Embryonic facial prominence (tissue), 1 donor: ENCODE data around the gene FAS.
A peak's percentile ranks its signal among the peaks of the same experiment; 100 is the strongest.

Experiments used
- DNase-seq: peaks from one replicate; pipeline ENCODE4 v3.0.0-alpha.2; 2016; ENCODE audit errors: extremely low spot score

The FAS gene

GRCh38 chr10:88990384-88991160, at the start of gene FAS:
TSS of gene FAS (plus strand) at chr10:88990798. CDS start at chr10:88990877, 79 bp downstream.
- no peak for DNase-seq

- DNase-seq, result no peak
These were observed 49.6 kb upstream of the FAS start for GRCh38 chr10:88941026-88941425.

DNA sequence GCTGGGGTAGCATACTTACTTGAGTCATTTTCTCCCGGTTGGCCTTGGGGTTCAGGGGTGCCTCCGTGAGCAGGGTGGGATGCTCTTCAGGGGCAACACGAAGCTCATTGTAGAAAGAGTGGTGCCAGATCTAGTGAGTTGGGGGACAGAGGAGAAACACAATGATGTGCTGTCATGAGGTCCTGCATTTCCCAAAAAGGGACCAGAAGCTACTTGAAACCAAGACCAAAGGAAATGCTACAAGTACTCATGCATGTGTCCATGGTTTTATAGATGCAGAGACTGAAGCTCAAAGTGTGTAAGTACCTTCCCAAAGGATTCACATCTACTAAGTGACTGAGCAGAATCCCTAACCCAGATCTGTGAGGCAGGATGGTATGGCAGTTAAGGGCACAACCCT, 46.8 kb upstream of the FAS start:
- DNase-seq, result no peak

- DNase-seq, result no peak
These were observed 45.8 kb upstream of the FAS start for GRCh38 chr10:88944813-88945212.

DNA sequence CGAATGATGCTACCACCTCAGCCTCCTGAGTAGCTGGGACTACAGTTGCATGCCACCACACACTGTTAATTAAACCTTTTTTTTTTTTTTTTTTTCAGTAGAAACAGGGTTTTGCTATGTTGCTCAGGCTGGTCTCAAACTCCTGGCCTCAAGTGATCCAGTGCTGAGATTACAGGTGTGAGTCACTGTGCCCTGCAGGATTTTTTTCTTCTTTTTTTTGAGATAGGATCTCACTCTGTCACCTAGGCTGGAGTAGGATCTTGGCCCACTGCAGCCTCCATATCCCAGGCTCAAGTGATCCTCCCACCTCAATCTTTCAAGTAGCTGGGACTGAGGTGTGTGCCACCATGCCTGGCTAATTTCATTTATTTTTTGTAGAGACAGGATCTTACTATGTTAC, 44.4 kb upstream of the FAS start:
- no peak for DNase-seq

DNA sequence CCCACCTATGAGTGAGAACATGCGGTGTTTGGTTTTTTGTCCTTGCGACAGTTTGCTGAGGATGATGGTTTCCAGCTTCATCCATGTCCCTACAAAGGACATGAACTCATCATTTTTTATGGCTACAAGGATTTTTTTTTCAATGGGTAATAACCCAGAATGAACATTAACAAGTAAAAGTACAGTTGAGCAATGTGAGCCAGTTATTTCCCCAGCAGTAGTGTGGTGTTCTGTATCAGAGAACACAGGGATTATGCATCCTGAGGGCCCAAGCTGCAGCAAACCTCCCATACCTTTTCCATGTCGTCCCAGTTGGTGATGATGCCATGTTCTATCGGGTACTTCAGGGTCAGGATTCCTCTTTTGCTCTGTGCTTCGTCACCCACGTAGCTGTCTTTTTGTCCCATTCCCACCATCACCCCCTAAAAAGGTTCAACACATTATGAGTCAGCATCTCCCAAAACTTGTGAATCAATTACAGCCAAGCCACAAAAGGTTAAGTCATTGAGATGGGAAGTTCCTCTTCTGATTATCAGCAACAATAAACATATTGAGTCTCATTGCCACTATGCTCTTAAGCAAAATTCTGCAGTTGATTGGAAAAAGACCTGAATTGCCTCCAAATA, 43.5 kb upstream of the FAS start:
- DNase-seq, result no peak

DNA sequence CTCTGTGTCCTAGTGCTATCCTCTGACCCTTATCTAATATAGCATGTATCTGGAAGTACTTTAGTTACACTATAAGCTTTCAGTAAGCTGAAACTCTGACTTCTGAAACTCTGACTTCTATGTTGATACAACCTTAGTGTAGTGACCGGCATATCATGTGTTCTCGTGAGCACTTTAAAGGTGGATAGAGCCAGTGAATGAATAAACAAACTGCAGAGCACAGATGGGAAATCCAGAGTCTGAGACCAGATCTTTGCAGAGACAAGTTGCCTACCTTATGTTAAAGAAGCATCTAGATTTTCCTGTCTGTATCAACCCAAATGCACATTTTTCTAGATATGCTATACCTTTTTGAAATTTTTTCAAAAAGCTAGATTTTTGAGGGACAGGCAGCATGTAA, 41.5 kb upstream of the FAS start:
- DNase-seq, result no peak

DNA sequence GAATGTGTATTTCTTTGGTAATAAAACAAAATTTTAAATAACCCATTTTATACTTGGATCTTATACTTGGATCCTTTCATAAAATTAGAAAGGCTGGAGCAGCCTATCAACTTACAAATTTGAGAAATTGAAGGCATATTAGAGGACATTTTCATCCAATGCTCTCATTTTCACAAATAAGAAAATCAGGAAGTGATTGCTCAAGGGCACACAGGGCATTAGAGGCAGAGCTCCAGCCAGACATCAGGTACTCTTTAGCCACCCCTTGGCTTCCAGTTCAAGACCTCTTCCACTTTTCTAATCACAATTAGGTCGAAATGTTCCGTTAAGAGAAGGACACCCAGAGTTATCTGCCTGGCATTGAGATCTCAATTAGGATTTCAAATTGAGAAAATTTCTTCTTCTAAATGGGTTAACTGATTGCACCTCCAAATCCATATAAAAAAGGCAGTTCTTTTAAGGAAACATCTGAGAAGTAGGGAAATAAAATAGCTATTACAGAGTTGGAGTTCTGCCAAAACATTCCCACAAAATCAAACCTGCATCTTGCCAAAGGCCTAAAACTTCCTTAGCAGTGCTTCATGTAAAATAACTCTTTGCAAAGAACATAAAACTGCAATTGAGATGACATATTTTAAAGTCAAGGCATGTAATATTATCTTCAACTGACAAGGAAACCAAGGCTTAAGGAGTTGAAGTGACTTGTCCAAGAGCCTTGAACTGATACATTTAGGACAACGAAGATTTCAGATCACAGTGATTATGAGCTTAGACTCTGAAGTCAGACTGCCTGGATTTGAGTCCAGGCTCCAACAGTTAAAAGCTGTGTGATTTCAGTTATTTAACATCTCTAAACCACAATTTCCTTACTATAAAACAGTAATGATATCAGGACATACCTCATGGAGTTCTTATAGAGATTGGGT, 40.4 kb upstream of the FAS start:
- DNase-seq, result peak; percentile 39

DNA sequence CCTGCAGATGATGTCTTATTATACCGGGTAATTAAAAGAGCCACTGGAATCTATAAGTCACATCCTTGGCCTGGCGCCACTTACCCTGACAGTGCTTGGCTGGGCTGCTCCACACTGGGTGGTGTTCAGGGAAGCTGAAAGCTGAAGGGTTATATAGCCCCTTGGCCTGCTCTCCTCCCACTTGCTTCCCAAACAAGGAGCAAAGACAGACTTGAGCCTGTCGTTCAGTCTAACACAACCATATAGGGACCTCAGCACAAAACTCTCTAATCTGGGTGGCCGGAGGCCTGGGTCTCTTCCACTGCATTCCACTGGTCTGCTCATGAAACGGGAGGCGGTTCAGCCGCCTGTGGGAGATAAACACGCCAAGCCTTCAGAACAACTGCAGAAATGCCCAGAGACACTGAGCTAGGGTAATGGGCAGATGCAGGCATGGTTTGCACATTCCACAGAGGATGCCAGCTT, 37.9 kb upstream of the FAS start, which contains the start of gene ACTA2:
Gene ACTA2 (minus strand): TSS at position 127 of the 465 bp plus-strand sequence. CDS start 3,843 bp downstream, outside the sequence.
- DNase-seq, result no peak

- no peak for DNase-seq
These were observed 36.9 kb upstream of the FAS start for GRCh38 chr10:88953662-88954061.

DNA sequence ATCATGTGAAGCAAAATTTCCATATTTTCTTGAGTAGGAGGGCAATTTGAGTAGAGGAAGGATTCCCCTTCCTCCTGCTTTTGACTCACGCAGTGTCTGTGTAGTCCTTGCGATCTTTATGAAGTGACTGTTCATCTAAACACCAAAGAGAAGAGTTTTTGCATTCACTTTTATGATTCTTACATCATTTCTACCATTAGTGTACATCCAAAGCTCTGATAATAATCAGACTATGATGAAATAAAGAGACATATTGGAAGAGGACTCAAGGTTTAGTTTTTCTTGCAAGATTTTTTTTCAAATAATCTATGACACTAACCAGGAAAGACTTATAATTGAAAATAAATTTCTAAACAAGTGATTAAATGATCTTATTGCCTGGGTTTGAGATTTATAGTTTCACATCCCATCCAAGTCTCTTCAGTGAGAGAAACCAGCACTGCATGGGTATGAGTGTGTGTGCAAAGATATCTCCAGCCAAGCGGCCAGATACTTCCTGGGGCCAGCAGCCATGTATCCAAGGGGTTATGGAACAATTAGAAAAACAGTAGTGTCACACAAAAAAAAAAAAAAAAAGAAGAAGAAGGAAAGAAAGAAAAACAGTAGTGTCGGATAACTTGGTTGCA, 36.0 kb upstream of the FAS start:
- DNase-seq, result no peak

GRCh38 chr10:88957381-88957780, 33.2 kb upstream of the FAS start:
- DNase-seq, result no peak

DNA sequence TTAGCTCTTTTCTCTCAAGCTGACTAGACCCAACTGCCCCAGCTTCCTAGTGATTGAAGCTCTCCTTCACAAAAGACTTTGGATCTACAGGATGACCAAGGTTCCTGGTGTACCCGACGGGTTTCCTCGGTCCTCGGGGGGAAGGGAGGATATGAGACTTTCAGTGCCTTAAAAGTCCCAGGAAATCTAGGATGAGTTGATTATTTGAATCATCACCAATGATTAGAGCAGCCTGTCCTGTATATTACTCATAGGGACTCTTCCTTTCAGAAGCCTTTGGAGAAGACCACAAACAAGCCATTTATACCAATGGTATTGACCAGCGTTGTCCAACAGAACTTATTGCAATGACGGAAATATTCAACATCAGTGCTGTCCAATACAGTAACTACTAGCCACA, 31.9 kb upstream of the FAS start:
- DNase-seq, result no peak

DNA sequence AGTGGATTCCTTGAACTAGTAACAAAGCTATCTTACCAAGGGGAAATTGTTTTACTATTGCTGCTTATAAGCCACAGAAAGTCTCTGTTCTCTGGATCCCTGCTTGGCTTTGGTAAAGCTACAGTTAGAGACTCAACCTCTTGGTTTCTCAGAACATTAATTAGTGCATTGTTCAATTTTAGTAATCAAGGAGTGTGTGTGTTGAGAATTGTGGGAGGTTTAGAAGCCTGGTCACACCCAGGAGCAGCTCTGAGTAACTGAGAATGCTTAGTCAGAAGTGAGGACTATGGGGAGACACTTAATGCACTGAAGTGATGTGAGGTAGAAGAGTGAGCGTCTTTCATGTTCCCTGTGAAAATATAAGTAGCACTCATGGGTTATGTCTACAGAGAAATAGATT, 29.8 kb upstream of the FAS start:
- DNase-seq, result no peak

DNA sequence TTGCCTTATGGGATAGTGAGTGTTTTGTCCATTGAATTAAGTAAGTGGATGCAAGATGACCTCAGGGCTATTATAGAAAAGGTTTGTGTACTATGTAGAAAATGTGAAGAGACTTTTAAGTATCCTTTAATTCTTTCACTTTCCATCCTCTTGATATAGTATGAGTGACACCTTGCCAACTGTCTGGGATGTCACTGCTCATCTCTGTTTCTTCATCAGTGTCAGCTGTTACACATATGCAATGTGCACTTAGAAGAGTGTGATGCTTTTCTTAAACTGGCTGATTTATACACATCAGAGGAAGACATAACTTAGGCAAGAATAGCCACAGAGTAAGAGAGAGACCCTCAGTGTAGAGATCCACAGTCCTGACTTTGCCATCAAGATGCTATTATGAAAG, 29.3 kb upstream of the FAS start:
- DNase-seq, result no peak

- no peak for DNase-seq
These were observed 28.3 kb upstream of the FAS start for GRCh38 chr10:88962336-88962735.

DNA sequence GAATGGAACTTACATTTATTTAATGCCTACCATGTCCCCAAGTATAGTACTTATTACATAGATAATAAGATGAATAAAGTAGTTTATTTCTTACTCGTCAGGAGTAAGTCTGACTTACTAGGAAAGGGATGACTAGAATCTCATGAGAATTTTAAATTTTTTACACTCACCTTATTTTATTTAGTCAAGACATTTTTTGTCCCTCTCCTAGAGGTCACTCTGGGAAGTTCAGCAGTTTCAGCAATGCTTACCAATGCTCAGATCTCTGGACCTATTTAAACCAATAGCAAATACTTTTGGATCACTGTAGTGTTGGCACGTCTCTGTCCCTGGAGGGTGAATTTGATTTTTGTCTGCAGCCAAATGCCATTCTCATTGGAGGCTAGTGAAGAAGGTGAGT, 27.3 kb upstream of the FAS start:
- no peak for DNase-seq

GRCh38 chr10:88964360-88964759, 26.2 kb upstream of the FAS start:
- DNase-seq, result no peak

- DNase-seq, result no peak
These were observed 25.7 kb upstream of the FAS start for GRCh38 chr10:88964869-88965415.

GRCh38 chr10:88966797-88967196, 23.8 kb upstream of the FAS start:
- DNase-seq, result no peak

DNA sequence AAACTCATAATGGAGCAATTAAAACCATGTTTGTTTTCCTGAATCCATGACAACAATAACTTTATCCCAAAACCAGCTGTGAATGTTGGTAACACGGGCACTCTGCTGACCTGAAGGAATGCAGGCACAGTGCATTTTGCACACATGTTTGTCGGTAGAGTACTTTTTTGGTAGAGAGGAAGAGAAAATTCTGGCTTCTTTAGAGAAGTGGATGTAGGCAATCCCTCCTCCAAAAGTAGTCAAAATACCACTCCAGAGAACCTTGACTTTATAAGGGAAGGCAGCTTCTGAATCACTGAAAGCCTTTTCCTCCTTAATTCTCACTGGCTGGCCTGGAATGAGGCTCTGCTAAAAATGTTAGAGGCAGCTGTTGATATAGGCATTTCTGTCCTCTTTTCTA, 22.2 kb upstream of the FAS start:
- peak; percentile 60 for DNase-seq
